HG03097 (cell line): ENCODE data around the gene ZNF341.

Experiments used
- ATAC-seq: cut with Tn5 transposase; IDR thresholded peaks from one replicate; pipeline ENCODE4 v1.9.1; 2021; ENCODE audit not compliant: unreplicated experiment, low FRiP score

Gene ZNF341

GRCh38 chr20:33839591-33839990, 107.8 kb downstream of the ZNF341 start:
- no peak for ATAC-seq

- no peak for ATAC-seq
Observed at GRCh38 chr20:33840160-33840559, 108.4 kb downstream of the ZNF341 start.

GRCh38 chr20:33840759-33841435, 109.1 kb downstream of the ZNF341 start:
- ATAC-seq = no peak

GRCh38 chr20:33841436-33841799, 109.6 kb downstream of the ZNF341 start:
- ATAC-seq = no peak
